SK-N-DZ (cell line): ENCODE data around the gene SCRT2.

Source experiments
- DNase-seq: peaks from one replicate; pipeline ENCODE4 v3.0.0-alpha.2; 2015; ENCODE audit warnings: low spot score

SCRT2 gene

DNA sequence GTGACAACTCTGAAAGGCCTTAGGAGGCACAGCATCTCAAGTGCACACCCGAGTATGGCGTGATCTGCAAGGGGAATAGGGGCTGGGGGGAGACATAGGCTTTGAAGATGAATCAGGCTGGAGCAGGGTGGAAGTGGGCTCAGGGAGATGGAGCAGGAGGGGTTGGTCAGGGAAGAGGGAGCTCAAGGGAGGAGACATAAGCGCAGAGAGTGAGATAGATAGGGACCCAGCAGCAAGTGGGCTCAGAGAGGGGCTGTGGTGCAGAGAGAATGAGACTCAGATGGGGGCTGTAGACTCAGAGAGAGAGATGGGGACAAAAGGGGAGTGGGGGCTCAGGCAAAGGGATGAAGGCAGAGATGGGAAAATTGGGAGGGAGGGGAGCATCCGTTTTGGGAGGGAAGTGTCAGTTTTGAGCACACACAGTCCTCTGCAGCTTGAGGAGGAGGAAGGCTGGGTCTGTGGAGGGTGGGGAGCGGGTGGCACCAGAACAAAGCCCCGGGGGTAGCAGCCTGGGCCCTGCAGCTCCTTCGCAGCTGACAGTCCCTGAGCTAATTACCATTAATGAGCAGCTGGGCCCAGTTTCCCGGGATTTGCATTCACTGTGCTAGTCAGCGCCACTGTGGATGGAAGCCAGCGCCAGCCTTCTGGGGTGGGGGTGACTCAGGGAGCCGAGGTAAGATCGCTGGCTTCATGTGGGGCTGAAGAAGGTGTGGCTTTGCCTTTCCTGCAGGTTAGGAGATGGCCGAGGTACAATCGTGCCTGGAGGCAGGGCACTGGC lies 41.3 kb downstream of the SCRT2 start:
- no peak for DNase-seq

GRCh38 chr20:631101-631500 lies 44.5 kb downstream of the SCRT2 start:
- DNase-seq: no peak

DNA sequence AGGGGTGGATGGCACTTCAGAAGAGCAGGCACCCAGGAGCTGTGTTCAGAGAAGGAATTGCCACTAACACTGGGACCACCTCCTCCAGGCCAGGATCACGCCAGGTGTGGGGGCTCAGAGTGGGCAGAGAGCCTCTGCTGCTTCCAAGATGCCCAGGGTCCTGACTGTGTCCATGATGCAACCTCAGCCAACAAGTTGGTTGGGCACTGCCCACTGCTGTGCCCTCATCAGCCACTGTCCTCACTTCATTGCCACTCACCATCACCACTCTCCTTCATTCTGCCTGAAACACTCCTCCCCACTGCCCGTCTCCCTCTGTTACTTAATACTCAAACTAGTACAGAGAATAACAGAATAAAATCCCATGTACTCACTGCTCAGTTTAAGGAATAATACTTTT lies 49.0 kb downstream of the SCRT2 start:
- DNase-seq: no peak

GRCh38 chr20:625360-625932 lies 50.2 kb downstream of the SCRT2 start:
- DNase-seq: no peak

DNA sequence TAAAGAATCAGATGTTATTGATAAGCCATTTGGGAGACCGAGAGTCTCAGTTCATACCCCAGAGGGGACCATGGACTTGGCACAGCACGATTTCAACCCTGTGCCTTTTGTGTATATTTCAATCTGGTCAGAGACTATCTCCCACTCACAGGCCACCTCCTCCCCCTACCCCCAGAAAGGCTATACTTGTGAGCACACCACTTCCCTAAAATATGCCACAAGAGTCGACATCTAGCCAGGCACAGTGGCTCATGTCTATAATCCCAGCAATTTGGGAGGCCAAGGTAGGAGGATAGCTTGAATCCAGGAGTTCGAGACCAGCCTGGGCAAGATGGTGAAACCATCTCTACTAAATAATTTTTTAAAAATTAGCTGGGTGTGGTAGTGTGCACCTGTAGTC lies 51.9 kb downstream of the SCRT2 start:
- DNase-seq: no peak

GRCh38 chr20:623021-623420 lies 52.6 kb downstream of the SCRT2 start:
- no peak for DNase-seq

DNA sequence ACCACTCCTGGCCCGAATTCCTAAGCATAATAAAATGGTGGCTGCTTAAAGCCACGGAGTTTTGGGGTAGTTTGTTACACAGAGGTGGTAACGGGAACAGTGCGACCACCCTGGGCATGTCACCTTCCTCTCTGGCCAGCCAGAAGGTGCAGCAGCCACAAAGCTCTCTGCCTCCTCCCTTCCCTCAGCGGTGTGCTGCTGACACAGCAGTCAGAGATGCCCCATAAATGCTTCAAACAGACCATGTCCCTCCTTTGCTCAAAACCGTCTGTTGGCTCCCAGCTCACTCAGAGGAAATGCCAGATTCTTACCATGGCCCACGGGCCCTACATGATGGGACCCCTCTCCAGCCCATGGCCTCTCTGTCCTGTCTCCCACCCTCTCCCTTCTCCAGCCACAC lies 53.4 kb downstream of the SCRT2 start:
- no peak for DNase-seq

DNA sequence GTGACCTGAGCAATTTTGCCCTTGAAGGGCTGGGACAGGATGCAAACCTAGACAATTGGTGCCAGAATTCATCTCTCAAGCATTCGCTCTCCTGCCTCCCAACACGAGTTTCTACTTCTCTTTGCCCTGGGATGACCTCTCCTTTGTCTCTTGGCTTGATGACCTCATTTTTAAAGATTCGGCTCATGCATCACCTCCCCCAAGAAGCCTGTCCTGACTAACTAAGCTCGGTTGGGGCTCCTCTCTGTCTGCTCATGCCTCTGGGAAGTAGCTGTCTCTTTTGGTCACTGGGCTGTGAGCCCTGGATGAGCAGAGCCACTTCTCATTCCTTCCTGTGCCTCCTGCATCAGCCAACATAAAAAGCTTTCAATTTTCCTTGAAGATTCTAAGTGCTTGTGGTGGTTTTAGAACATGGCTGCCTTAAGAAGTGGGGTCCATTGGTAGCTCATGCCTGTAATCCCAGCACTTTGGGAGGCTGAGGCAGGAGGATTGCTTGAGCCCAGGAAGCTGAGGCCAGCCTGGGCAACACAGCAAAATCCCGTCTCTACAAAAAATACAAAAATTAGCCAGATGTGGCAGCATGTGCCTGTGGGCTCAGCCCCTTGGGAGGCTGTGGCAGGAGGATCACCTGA lies 54.4 kb downstream of the SCRT2 start:
- DNase-seq: no peak

GRCh38 chr20:620246-620645 lies 55.4 kb downstream of the SCRT2 start:
- no peak for DNase-seq

- no peak for DNase-seq
Observed at GRCh38 chr20:618980-619379, 56.6 kb downstream of the SCRT2 start.

- no peak for DNase-seq
Observed at GRCh38 chr20:617934-618690, 57.5 kb downstream of the SCRT2 start.

DNA sequence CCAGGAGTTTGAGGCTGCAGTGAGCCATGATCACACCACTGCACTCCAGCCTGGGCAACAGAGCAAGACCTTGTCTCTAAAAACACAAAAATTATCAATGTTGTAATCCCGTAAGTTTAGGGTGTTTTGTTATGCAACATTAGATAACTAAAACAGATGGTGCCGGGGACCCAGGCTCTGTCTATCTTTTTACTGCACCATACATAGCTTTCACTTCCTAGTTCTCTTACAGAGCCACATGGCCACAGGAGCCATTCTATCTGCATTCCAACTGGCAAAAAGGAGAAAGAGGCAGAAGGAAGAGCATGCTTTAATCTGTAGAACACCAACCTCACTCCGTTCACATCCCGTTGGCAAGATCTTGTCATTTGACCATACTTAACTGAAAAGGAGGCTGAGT lies 60.1 kb downstream of the SCRT2 start:
- DNase-seq: no peak

DNA sequence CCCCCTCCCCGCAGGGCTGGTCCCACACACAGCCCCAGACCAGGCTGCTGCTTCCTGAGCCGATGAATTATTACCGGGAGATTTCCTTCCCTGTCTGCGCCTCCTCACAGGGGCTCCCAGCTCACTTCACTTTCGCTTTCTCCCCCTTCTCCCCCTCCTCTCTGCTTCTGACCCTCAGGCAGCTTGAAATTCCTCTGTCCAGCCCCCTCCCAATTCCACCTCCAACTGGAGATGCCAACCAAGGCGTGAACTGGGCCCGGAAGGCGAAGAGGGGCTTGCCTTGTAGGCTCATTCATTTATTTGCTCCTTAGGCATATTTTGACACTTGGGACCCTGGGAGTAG lies 63.8 kb downstream of the SCRT2 start:
- DNase-seq: no peak
